Body of pancreas (tissue), 4 donors: ENCODE measurements around the gene LARP7. TPM values are rescaled to one million over a fixed set of nuclear protein-coding genes. Genes with fewer than 3 reads are reported as not detected.
"Not testable (repeated sequence)": the region's sequence is repeated elsewhere in the genome, so short reads cannot be mapped to it uniquely, and the experiment has no call there.

Source experiments
- ATAC-seq: fragments of 150-250 bp; one replicate; pipeline ENCODE4 v1.9.1; 2016
- DNase-seq, 4 donors: peaks; one replicate each; pipeline ENCODE4 v3.0.0-alpha.2; 2019
- H3K27ac ChIP-seq, 4 donors: fragments of 200-600 bp; sonication (generic); 1 replicate in 3 of 4; 2 replicates in 1 of 4; pipeline versions ENCODE4 v1.5.1 to v1.6.1; 2016 to 2019; ENCODE audit warnings: mild to moderate bottlenecking in 1 of 4, mixed read lengths in 1 of 4, moderate library complexity in 1 of 4
- H3K27me3 ChIP-seq, 2 donors: fragments of 200-600 bp; sonication (generic); one replicate each; pipeline ENCODE4 v1.6.0; 2016; ENCODE audit warnings: mild to moderate bottlenecking in 1 of 2
- H3K36me3 ChIP-seq, 2 donors: fragments of 200-600 bp; sonication (generic); replicated peaks in 1 of 2; 2 replicates each; pipeline ENCODE4 v1.5.1; 2016; ENCODE audit warnings: low read depth in 2 of 2; ENCODE audit not compliant: insufficient read depth in 1 of 2
- H3K4me1 ChIP-seq: fragments of 200-600 bp; sonication (generic); one replicate; pipeline ENCODE4 v1.6.0; 2016
- H3K4me3 ChIP-seq, 2 donors: fragments of 200-600 bp; sonication (generic); 1 replicate in 1 of 2; 2 replicates in 1 of 2; pipeline ENCODE4 v1.5.1; 2016 to 2019
- H3K9me3 ChIP-seq, 3 donors: fragments of 200-600 bp; sonication (generic); 1 replicate in 2 of 3; 2 replicates in 1 of 3; pipeline ENCODE4 v1.5.1; 2016
- POLR2A ChIP-seq, 3 donors: fragments of 450-650 bp; IDR thresholded peaks; one replicate each; pipeline ENCODE4 v1.6.1; 2016; ENCODE audit warnings: antibody characterized with exemption in 3 of 3, mild to moderate bottlenecking in 2 of 3
- WGBS, 2 donors: methylation state at CpG; one replicate each; pipeline ENCODE4 v1.1.5; 2017; 5-methylcytosine and 5-hydroxymethylcytosine counted together
- intact Hi-C: fragments of 100-400 bp; cut with DNase I; formaldehyde crosslinking; loops from one replicate; pipeline ENCODE4 v1.15.1; 2023
- total RNA-seq, 2 donors: library from RNA; depleted of rRNA; stranded (reverse); fragments of >200 nt; gene quantifications; one replicate each; pipeline ENCODE4 v1.1.0, GENCODE V29; 2016
- TF ChIP-seq, protein P1 (sequence below), 7 experiments: fragments of 450-650 bp in 4 of 7; fragments of 200-600 bp in 3 of 7; sonication (generic) in 3 of 7; IDR thresholded peaks; one replicate each; pipeline ENCODE4 v1.5.1; 2016 to 2019; ENCODE audit warnings: antibody characterized with exemption in 7 of 7

Gene LARP7
- total RNA-seq, 2 donors from 2014 or later, result 17.4 to 28.0 TPM

GRCh38 chr4:112593438-112594133 is 43.4 kb upstream of the LARP7 start:
- H3K9me3 ChIP-seq, result no peaks in the 10 kb centered on the region
- ATAC-seq (no peak), DNase-seq (no peak)
- H3K4me3 ChIP-seq, result no peak overlapping the region
- no peaks in the 10 kb centered on the region for H3K4me1 ChIP-seq
- no peak overlapping the region for H3K27ac ChIP-seq
- no peaks in the 10 kb centered on the region for H3K36me3 ChIP-seq
- WGBS, 2 donors, result 98 to 99% methylated on average over 5 of the region's 5 CpGs
- H3K27me3 ChIP-seq, result no peaks in the 10 kb centered on the region
- intact Hi-C loops, result no loop called here
- TF ChIP-seq, protein P1, sequence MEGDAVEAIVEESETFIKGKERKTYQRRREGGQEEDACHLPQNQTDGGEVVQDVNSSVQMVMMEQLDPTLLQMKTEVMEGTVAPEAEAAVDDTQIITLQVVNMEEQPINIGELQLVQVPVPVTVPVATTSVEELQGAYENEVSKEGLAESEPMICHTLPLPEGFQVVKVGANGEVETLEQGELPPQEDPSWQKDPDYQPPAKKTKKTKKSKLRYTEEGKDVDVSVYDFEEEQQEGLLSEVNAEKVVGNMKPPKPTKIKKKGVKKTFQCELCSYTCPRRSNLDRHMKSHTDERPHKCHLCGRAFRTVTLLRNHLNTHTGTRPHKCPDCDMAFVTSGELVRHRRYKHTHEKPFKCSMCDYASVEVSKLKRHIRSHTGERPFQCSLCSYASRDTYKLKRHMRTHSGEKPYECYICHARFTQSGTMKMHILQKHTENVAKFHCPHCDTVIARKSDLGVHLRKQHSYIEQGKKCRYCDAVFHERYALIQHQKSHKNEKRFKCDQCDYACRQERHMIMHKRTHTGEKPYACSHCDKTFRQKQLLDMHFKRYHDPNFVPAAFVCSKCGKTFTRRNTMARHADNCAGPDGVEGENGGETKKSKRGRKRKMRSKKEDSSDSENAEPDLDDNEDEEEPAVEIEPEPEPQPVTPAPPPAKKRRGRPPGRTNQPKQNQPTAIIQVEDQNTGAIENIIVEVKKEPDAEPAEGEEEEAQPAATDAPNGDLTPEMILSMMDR (IDR thresholded peaks at IDR 0.05), result no peak
- TF ChIP-seq POLR2A (IDR thresholded peaks at IDR 0.05), result no peak

DNA sequence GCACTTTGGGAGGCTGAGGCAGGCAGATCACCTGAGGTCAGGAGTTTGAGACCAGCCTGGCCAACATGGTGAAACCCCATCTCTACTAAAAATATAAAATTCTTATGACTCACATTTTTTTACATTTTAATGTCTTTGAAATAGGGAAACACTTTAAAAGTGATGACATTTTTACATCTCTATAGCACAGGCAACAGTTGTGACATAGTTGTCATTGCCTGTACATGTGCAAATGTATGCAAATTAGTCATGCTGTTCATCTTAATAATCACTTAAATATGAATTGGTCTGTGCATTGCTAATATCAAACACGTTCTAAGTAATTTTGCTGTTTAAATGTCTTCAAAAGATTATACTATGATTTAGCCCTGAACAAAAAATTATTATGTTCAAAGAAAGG is 42.0 kb upstream of the LARP7 start:
- Histone ChIP-seq H3K4me1 (no peaks in the 10 kb centered on the region), H3K36me3 (no peaks in the 10 kb centered on the region), H3K27ac (no peak overlapping the region), H3K9me3 (no peaks in the 10 kb centered on the region), H3K27me3 (no peaks in the 10 kb centered on the region), H3K4me3 (no peak overlapping the region)
- 84 to 90% methylated on average over 1 of the region's 1 CpG for WGBS, 2 donors
- no peak for TF ChIP-seq POLR2A (IDR thresholded peaks at IDR 0.05)
- TF ChIP-seq, protein P1 (IDR thresholded peaks at IDR 0.05), result no peak
- DNase-seq, result no peak
- ATAC-seq, result no peak
- intact Hi-C loops, result no loop called here

GRCh38 chr4:112604589-112604988 is 32.4 kb upstream of the LARP7 start:
- DNase-seq, result peak; percentile 31 to 58 (median 47)
- Histone ChIP-seq H3K36me3 (no peaks in the 10 kb centered on the region), H3K9me3 (no peaks in the 10 kb centered on the region), H3K27ac (no peak overlapping the region), H3K27me3 (no peaks in the 10 kb centered on the region), H3K4me1 (no peaks in the 10 kb centered on the region), H3K4me3 (no peak overlapping the region)
- intact Hi-C loops, result loop anchor here (10.0 kb wide), 1 partner anchor 500 kb away; no protein-coding TSS in a partner anchor
- no peak for TF ChIP-seq POLR2A (IDR thresholded peaks at IDR 0.05)
- TF ChIP-seq, protein P1 (IDR thresholded peaks at IDR 0.05), result peak in 6 of 7 experiments; percentile 43 to 65 (median 50)
- peak; percentile 65 for ATAC-seq

- ATAC-seq, H3K4me1 ChIP-seq, DNase-seq, H3K4me3 ChIP-seq, H3K27me3 ChIP-seq, H3K27ac ChIP-seq, intact Hi-C loops, H3K9me3 ChIP-seq, H3K36me3 ChIP-seq: not testable (repeated sequence)
- WGBS, 2 donors, result 75 to 87% methylated on average over 2 of the region's 2 CpGs
Observed at GRCh38 chr4:112612814-112613213, 24.1 kb upstream of the LARP7 start.

GRCh38 chr4:112616984-112617383 is 20.0 kb upstream of the LARP7 start:
- H3K4me1 ChIP-seq, result no peaks in the 10 kb centered on the region
- no peak overlapping the region for H3K27ac ChIP-seq
- H3K36me3 ChIP-seq, result no peaks in the 10 kb centered on the region
- intact Hi-C loops, result no loop called here
- DNase-seq (no peak), ATAC-seq (no peak)
- H3K27me3 ChIP-seq, result no peaks in the 10 kb centered on the region
- no peaks in the 10 kb centered on the region for H3K9me3 ChIP-seq
- TF ChIP-seq, protein P1 (IDR thresholded peaks at IDR 0.05), result no peak
- no peak for TF ChIP-seq POLR2A (IDR thresholded peaks at IDR 0.05)
- H3K4me3 ChIP-seq, result no peak overlapping the region
- 71 to 74% methylated on average over 2 of the region's 2 CpGs for WGBS, 2 donors
